ENCODE results near the gene GPC6.
"Not testable (repeated sequence)": the region's sequence is repeated elsewhere in the genome, so short reads cannot be mapped to it uniquely, and the experiment has no call there.

Gene GPC6

DNA sequence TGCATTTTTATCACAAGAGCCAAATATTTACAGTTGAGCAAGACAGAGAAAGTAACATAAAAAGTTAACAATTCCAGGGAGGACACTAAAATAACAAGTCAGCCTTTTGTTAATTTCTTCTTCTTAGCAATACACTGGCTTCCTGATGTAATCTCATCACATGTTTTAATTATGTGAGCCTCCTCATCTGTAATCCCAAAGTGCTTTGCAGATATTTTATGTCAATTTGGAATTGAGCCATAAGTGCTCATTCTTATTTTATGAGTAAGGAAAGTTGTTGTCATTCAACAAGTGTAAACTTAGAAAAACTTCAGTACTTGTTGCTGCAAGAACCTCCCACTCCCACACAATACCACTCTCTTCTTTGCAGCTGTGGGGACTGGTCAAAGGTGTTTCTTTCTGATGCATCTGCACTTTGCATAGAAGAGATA lies 223.6 kb downstream of the GPC6 start:
- Histone ChIP-seq H3K9me2 (replicated peaks; ENCODE audit: insufficient read depth, low read length) (no peaks in the 10 kb centered on the region), H3K4me3 (ENCODE audit: insufficient read depth, low read length, poor library complexity, severe bottlenecking) (no peak overlapping the region), H3K36me3 (ENCODE audit: low read length) (no peaks in the 10 kb centered on the region), H2AFZ (ENCODE audit: low read depth, low read length, severe bottlenecking) (no peak overlapping the region), H3K4me2 (ENCODE audit: low read depth, low read length, poor library complexity, severe bottlenecking) (no peak overlapping the region), H3K27ac (ENCODE audit: low read depth, low read length) (no peak overlapping the region), H4K20me1 (ENCODE audit: low read depth, low read length) (no peaks in the 10 kb centered on the region), H3K79me2 (ENCODE audit: insufficient read depth, low read length) (no peaks in the 10 kb centered on the region), H3F3A (ENCODE audit: insufficient read depth) (no peaks in the 10 kb centered on the region), H3K27me3 (ENCODE audit: low read length) (no peaks in the 10 kb centered on the region), H3K9me3 (ENCODE audit: insufficient read depth, low read length) (no peaks in the 10 kb centered on the region), H3K9ac (ENCODE audit: low read length) (no peak overlapping the region)
- no peak for TF ChIP-seq EZH2phosphoT487 (conservative IDR thresholded peaks at IDR 0.05; ENCODE audit: low read length)
- TF ChIP-seq, protein P1, sequence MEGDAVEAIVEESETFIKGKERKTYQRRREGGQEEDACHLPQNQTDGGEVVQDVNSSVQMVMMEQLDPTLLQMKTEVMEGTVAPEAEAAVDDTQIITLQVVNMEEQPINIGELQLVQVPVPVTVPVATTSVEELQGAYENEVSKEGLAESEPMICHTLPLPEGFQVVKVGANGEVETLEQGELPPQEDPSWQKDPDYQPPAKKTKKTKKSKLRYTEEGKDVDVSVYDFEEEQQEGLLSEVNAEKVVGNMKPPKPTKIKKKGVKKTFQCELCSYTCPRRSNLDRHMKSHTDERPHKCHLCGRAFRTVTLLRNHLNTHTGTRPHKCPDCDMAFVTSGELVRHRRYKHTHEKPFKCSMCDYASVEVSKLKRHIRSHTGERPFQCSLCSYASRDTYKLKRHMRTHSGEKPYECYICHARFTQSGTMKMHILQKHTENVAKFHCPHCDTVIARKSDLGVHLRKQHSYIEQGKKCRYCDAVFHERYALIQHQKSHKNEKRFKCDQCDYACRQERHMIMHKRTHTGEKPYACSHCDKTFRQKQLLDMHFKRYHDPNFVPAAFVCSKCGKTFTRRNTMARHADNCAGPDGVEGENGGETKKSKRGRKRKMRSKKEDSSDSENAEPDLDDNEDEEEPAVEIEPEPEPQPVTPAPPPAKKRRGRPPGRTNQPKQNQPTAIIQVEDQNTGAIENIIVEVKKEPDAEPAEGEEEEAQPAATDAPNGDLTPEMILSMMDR (IDR thresholded peaks at IDR 0.05; ENCODE audit: insufficient read depth, low read length, poor library complexity, severe bottlenecking) = no peak

DNA sequence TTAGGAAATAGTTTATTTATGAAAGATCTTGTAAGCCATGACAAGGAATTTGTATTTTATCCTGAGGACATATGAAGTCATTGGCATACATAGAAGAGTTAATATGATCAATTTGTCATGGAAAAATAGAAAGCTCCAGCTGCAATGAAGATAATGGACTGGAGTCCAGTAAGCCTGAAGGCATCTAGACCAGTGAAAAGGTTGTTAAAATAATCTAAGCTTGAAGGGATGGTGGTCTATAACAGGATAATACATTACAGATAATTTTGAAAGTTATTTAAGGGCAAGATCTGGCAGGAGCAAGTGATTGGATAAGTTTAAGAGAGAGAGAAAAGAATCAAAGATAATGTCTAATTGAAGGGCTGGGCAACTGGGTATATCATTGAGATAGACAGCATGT lies 224.2 kb downstream of the GPC6 start:
- Histone ChIP-seq H3K36me3 (ENCODE audit: low read length) (no peaks in the 10 kb centered on the region), H2AFZ (ENCODE audit: low read depth, low read length, severe bottlenecking) (no peak overlapping the region), H3K4me2 (ENCODE audit: low read depth, low read length, poor library complexity, severe bottlenecking) (no peak overlapping the region), H3K9me3 (ENCODE audit: insufficient read depth, low read length) (no peaks in the 10 kb centered on the region), H3K9me2 (replicated peaks; ENCODE audit: insufficient read depth, low read length) (no peaks in the 10 kb centered on the region), H3K27me3 (ENCODE audit: low read length) (no peaks in the 10 kb centered on the region), H3K9ac (ENCODE audit: low read length) (no peak overlapping the region), H3K79me2 (ENCODE audit: insufficient read depth, low read length) (no peaks in the 10 kb centered on the region), H3F3A (ENCODE audit: insufficient read depth) (no peaks in the 10 kb centered on the region), H4K20me1 (ENCODE audit: low read depth, low read length) (no peaks in the 10 kb centered on the region), H3K27ac (ENCODE audit: low read depth, low read length) (no peak overlapping the region), H3K4me3 (ENCODE audit: insufficient read depth, low read length, poor library complexity, severe bottlenecking) (no peak overlapping the region)
- TF ChIP-seq, protein P1 (IDR thresholded peaks at IDR 0.05; ENCODE audit: insufficient read depth, low read length, poor library complexity, severe bottlenecking) = no peak
- TF ChIP-seq EZH2phosphoT487 (conservative IDR thresholded peaks at IDR 0.05; ENCODE audit: low read length) = no peak

DNA sequence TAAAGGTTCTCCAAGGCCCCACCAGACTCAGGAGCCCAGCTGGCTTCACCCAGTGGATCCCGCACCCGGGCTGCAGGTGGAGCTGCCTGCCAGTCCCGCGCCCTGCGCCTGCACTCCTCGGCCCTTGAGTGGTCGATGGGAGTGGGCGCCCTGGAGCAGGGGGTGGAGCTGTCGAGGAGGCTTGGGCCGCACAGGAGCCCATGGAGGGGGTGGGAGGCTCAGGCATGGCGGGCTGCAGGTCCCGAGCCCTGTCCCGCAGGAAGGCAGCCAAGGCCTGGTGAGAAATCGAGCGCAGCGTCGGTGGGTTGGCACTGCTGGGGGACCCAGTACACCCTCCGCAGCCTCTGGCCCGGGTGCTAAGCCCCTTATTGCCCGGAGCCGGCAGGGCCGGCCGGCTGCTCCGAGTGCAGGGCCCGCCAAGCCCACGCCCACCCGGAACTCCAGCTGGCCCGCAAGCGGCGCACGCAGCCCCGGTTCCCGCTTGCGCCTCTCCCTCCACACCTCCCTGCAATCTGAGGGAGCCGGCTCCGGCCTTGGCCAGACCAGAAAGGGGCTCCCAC lies 228.1 kb downstream of the GPC6 start:
- not testable (repeated sequence) for H3K27me3 ChIP-seq (ENCODE audit: low read length); H3K79me2 ChIP-seq (ENCODE audit: insufficient read depth, low read length); H3K27ac ChIP-seq (ENCODE audit: low read depth, low read length); H3K4me3 ChIP-seq (ENCODE audit: insufficient read depth, low read length, poor library complexity, severe bottlenecking); H3K4me2 ChIP-seq (ENCODE audit: low read depth, low read length, poor library complexity, severe bottlenecking); H3K9me3 ChIP-seq (ENCODE audit: insufficient read depth, low read length); H4K20me1 ChIP-seq (ENCODE audit: low read depth, low read length); H3K9ac ChIP-seq (ENCODE audit: low read length); H3F3A ChIP-seq (ENCODE audit: insufficient read depth); H2AFZ ChIP-seq (ENCODE audit: low read depth, low read length, severe bottlenecking); H3K9me2 ChIP-seq (replicated peaks; ENCODE audit: insufficient read depth, low read length); H3K36me3 ChIP-seq (ENCODE audit: low read length)

DNA sequence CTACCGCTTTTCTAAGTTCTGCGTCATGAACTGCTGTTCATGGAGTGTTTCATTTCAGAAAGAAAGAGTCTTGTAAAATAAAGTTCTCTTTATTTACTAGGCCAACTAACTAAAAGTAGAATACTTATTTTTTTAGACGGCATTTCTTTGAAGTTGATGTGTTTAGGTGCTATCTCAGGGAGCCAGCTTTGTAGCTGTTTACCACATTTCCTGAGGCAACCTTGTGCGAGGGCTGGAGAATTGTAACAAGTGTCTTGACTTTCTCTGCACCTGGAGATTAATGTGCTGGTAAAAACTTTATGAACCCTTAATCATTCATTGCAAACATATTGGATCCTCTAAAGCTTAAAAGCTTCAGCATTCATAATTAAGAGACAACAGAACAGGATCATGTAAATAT lies 229.3 kb downstream of the GPC6 start:
- Histone ChIP-seq H3K9me3 (ENCODE audit: insufficient read depth, low read length) (no peaks in the 10 kb centered on the region), H3K79me2 (ENCODE audit: insufficient read depth, low read length) (no peaks in the 10 kb centered on the region), H3K36me3 (ENCODE audit: low read length) (no peaks in the 10 kb centered on the region), H3K9ac (ENCODE audit: low read length) (no peak overlapping the region), H3K4me3 (ENCODE audit: insufficient read depth, low read length, poor library complexity, severe bottlenecking) (no peak overlapping the region), H3K9me2 (replicated peaks; ENCODE audit: insufficient read depth, low read length) (no peaks in the 10 kb centered on the region), H3F3A (ENCODE audit: insufficient read depth) (no peaks in the 10 kb centered on the region), H3K27ac (ENCODE audit: low read depth, low read length) (no peak overlapping the region), H3K27me3 (ENCODE audit: low read length) (no peaks in the 10 kb centered on the region), H3K4me2 (ENCODE audit: low read depth, low read length, poor library complexity, severe bottlenecking) (no peak overlapping the region), H4K20me1 (ENCODE audit: low read depth, low read length) (no peaks in the 10 kb centered on the region), H2AFZ (ENCODE audit: low read depth, low read length, severe bottlenecking) (no peak overlapping the region)
- no peak for TF ChIP-seq EZH2phosphoT487 (conservative IDR thresholded peaks at IDR 0.05; ENCODE audit: low read length)
- TF ChIP-seq, protein P1 (IDR thresholded peaks at IDR 0.05; ENCODE audit: insufficient read depth, low read length, poor library complexity, severe bottlenecking) = no peak
